Esophagus squamous epithelium (tissue), 5 donors: ENCODE results near the gene MIPOL1. TPM values are rescaled to one million over a fixed set of nuclear protein-coding genes. Genes with fewer than 3 reads are reported as not detected.
A peak's percentile ranks its signal among the peaks of the same experiment; 100 is the strongest.

ENCODE experiments used
- DNase-seq: peaks from one replicate; lab custom pipeline; 2025; lab: John Stamatoyannopoulos, UW
- H3K27ac ChIP-seq, 4 donors: fragments of 200-600 bp; sonication (generic); one replicate each; pipeline ENCODE4 v1.5.1; 2016 to 2019; ENCODE audit warnings: mild to moderate bottlenecking in 1 of 4
- H3K27me3 ChIP-seq, 4 donors: fragments of 200-600 bp; sonication (generic); 1 replicate in 3 of 4; 2 replicates in 1 of 4; pipeline versions ENCODE4 v1.5.1 to v1.6.0; 2017 to 2021; ENCODE audit warnings: antibody characterized with exemption in 1 of 4
- H3K36me3 ChIP-seq, 3 donors: fragments of 200-600 bp; sonication (generic); one replicate each; pipeline ENCODE4 v1.5.1; 2016 to 2019
- H3K4me1 ChIP-seq, 3 donors: fragments of 200-600 bp; sonication (generic); one replicate each; pipeline ENCODE4 v1.5.1; 2017 to 2019
- H3K4me3 ChIP-seq, 4 donors: fragments of 200-600 bp; sonication (generic); 1 replicate in 3 of 4; 2 replicates in 1 of 4; pipeline ENCODE4 v1.5.1; 2016 to 2019; ENCODE audit warnings: mild to moderate bottlenecking in 2 of 4, moderate library complexity in 1 of 4
- H3K9me3 ChIP-seq, 3 donors: fragments of 200-600 bp; sonication (generic); one replicate each; pipeline ENCODE4 v1.5.1; 2016 to 2019
- CTCF ChIP-seq, 6 experiments: fragments of 450-650 bp in 4 of 6; fragments of 200-600 bp in 2 of 6; sonication (generic) in 2 of 6; IDR thresholded peaks; one replicate each; pipeline ENCODE4 v1.5.1; 2016 to 2019; ENCODE audit warnings: antibody characterized with exemption in 6 of 6, mild to moderate bottlenecking in 4 of 6, moderate library complexity in 4 of 6
- POLR2A ChIP-seq, 4 donors: fragments of 450-650 bp; IDR thresholded peaks; one replicate each; pipeline ENCODE4 v1.6.1; 2017; ENCODE audit warnings: antibody characterized with exemption in 4 of 4, mild to moderate bottlenecking in 4 of 4, moderate library complexity in 3 of 4
- WGBS, 2 donors: methylation state at CpG; one replicate each; pipeline ENCODE4 v1.1.5; 2018; 5-methylcytosine and 5-hydroxymethylcytosine counted together
- intact Hi-C: fragments of 100-400 bp; cut with DNase I; formaldehyde crosslinking; loops from one replicate; pipeline ENCODE4 v1.15.0; 2022
- total RNA-seq, 4 donors: library from RNA; depleted of rRNA; stranded (reverse); fragments of >200 nt; gene quantifications; one replicate each; pipeline ENCODE4 v1.1.0, GENCODE V29; 2016
- donor health status: DM: yes; HTN: yes; CAD: no.

The MIPOL1 gene
- total RNA-seq, 4 donors from 2014 or later, result 4.9 to 13.7 (median 7.1) TPM

GRCh38 chr14:37515771-37516170, 318.0 kb downstream of the MIPOL1 start:
- intact Hi-C loops, result no loop called here
- TF ChIP-seq POLR2A (IDR thresholded peaks at IDR 0.05) (no peak), CTCF (IDR thresholded peaks at IDR 0.05) (no peak)
- WGBS, 2 donors, result 88 to 90% methylated on average over 3 of the region's 3 CpGs
- DNase-seq, result no peak
- no peaks in the 10 kb centered on the region for H3K27me3 ChIP-seq
- no peaks in the 10 kb centered on the region for H3K36me3 ChIP-seq
- H3K27ac ChIP-seq, result no peak overlapping the region
- no peaks in the 10 kb centered on the region for H3K4me1 ChIP-seq
- no peaks in the 10 kb centered on the region for H3K9me3 ChIP-seq
- no peak overlapping the region for H3K4me3 ChIP-seq

DNA sequence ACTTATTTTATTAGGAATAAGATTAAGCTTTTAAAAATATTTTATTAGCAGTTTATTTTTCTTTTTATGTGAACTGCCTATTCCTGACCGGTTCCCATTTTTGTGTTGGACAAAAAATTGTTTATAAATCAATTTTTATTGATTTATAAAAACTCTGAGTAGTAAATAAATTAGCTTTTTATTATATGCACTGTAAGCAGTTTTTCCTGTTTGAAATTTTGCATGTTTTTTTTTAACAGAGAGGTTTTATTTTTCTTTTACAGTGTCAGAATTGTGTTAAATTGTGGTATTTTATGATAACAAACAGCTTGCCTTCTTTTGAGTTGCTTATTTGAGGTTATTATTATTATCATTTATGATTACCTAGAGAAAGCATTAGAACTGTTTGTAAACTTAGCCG, 329.3 kb downstream of the MIPOL1 start:
- intact Hi-C loops, result no loop called here
- Histone ChIP-seq H3K9me3 (no peaks in the 10 kb centered on the region), H3K36me3 (no peaks in the 10 kb centered on the region), H3K4me1 (no peaks in the 10 kb centered on the region), H3K27ac (no peak overlapping the region), H3K4me3 (no peak overlapping the region), H3K27me3 (no peaks in the 10 kb centered on the region)
- DNase-seq, result no peak
- TF ChIP-seq POLR2A (IDR thresholded peaks at IDR 0.05) (no peak), CTCF (IDR thresholded peaks at IDR 0.05) (no peak)
- 63 to 84% methylated on average over 2 of the region's 2 CpGs for WGBS, 2 donors

GRCh38 chr14:37539992-37540391, 342.3 kb downstream of the MIPOL1 start:
- no peak overlapping the region for H3K4me3 ChIP-seq
- no peaks in the 10 kb centered on the region for H3K4me1 ChIP-seq
- TF ChIP-seq CTCF (IDR thresholded peaks at IDR 0.05) (no peak), POLR2A (IDR thresholded peaks at IDR 0.05) (no peak)
- no peaks in the 10 kb centered on the region for H3K27me3 ChIP-seq
- H3K9me3 ChIP-seq, result no peaks in the 10 kb centered on the region
- WGBS, 2 donors, result 91 to 94% methylated on average over 1 of the region's 1 CpG
- intact Hi-C loops, result no loop called here
- no peak overlapping the region for H3K27ac ChIP-seq
- DNase-seq, result no peak
- no peaks in the 10 kb centered on the region for H3K36me3 ChIP-seq

DNA sequence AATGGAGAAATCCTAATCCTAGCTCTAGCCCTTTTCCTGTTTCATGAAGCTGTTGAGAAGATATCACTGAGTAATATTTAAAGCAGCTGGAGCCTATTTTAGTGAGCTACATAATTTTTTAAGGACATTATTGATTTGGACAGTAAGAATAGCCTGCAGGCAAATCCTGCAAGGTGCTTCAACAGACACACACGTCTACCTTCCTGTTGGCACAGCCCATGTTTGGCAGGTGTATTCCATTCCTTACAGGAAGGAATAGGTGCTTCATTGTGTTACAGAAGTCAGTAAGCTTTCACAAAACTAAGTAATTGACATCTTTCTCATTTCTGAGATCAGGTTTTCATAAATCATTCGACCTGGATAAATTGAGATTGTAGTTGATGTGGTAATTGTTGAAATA, 346.7 kb downstream of the MIPOL1 start:
- intact Hi-C loops, result no loop called here
- DNase-seq, result no peak
- no peaks in the 10 kb centered on the region for H3K36me3 ChIP-seq
- H3K4me3 ChIP-seq, result no peak overlapping the region
- H3K9me3 ChIP-seq, result no peaks in the 10 kb centered on the region
- TF ChIP-seq CTCF (IDR thresholded peaks at IDR 0.05), result no peak
- TF ChIP-seq POLR2A (IDR thresholded peaks at IDR 0.05), result no peak
- H3K4me1 ChIP-seq, result no peaks in the 10 kb centered on the region
- no peak overlapping the region for H3K27ac ChIP-seq
- 19 to 20% methylated on average over 2 of the region's 2 CpGs for WGBS, 2 donors
- no peaks in the 10 kb centered on the region for H3K27me3 ChIP-seq

DNA sequence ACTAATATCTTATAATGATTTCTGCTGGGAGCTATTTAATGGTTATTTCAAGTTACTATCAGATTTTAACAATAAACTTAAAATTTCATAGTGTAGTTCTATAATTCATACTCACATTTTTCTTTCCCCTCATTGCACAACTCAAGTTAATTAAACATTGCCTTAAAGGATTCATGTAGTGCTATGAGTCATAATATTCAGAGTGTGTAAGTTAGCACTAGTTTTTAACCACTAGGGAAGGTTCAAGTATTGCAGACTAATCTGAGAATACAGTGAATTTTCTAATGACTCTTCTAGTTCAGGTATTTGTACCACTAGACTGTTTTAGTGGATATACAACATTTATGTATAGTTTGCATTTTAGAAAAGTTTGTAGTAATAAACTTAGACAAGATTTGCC, 347.4 kb downstream of the MIPOL1 start:
- no peaks in the 10 kb centered on the region for H3K27me3 ChIP-seq
- intact Hi-C loops, result no loop called here
- no peaks in the 10 kb centered on the region for H3K9me3 ChIP-seq
- no peak overlapping the region for H3K4me3 ChIP-seq
- H3K4me1 ChIP-seq, result no peaks in the 10 kb centered on the region
- no peak overlapping the region for H3K27ac ChIP-seq
- TF ChIP-seq CTCF (IDR thresholded peaks at IDR 0.05), result peak in 2 of 6 experiments; percentile 29 to 51
- no peak for TF ChIP-seq POLR2A (IDR thresholded peaks at IDR 0.05)
- H3K36me3 ChIP-seq, result no peaks in the 10 kb centered on the region
- DNase-seq, result no peak
